Neutrophil (primary cell): ENCODE results near the gene CELF4.

Source experiments
- H3K27ac ChIP-seq: fragments of 200-600 bp; sonication (generic); 2 replicates; pipeline ENCODE4 v1.5.1; 2016; ENCODE audit warnings: mild to moderate bottlenecking, moderate library complexity
- H3K27me3 ChIP-seq: fragments of 200-600 bp; sonication (generic); 2 replicates; pipeline ENCODE4 v1.6.0; 2016; ENCODE audit warnings: mild to moderate bottlenecking
- H3K36me3 ChIP-seq: fragments of 200-600 bp; sonication (generic); 2 replicates; pipeline ENCODE4 v1.5.1; 2017
- H3K4me1 ChIP-seq, 2 experiments: fragments of 200-600 bp in 1 of 2; sonication (generic) in 1 of 2; 1 replicate in 1 of 2; 2 replicates in 1 of 2; pipeline versions ENCODE4 v1.5.1 to v1.6.1; 2013 to 2016; ENCODE audit warnings: low read depth in 1 of 2, low read length in 1 of 2, mild to moderate bottlenecking in 1 of 2, moderate library complexity in 1 of 2; ENCODE audit not compliant: control insufficient read depth in 1 of 2, insufficient read depth in 1 of 2
- H3K4me3 ChIP-seq, 2 experiments: fragments of 200-600 bp in 1 of 2; sonication (generic) in 1 of 2; 1 replicate in 1 of 2; 2 replicates in 1 of 2; pipeline ENCODE4 v1.5.1; 2013 to 2016; ENCODE audit warnings: low read depth in 1 of 2, low read length in 1 of 2, mild to moderate bottlenecking in 1 of 2, moderate library complexity in 1 of 2
- H3K9me3 ChIP-seq: fragments of 200-600 bp; sonication (generic); 2 replicates; pipeline ENCODE4 v1.5.1; 2016
- CTCF ChIP-seq: fragments of 200-600 bp; sonication (generic); IDR thresholded peaks from 2 replicates; pipeline ENCODE4 v1.5.1; 2016; ENCODE audit warnings: antibody characterized with exemption

CELF4 gene

GRCh38 chr18:37336568-37337285, 228.9 kb downstream of the CELF4 start:
- H3K27ac ChIP-seq: no peak overlapping the region
- no peaks in the 10 kb centered on the region for H3K36me3 ChIP-seq
- no peaks in the 10 kb centered on the region for H3K27me3 ChIP-seq
- H3K4me3 ChIP-seq: no peak overlapping the region
- TF ChIP-seq CTCF: no peak
- H3K4me1 ChIP-seq: no peaks in the 10 kb centered on the region
- no peaks in the 10 kb centered on the region for H3K9me3 ChIP-seq

- Histone ChIP-seq H3K4me1 (no peaks in the 10 kb centered on the region), H3K27me3 (no peaks in the 10 kb centered on the region), H3K4me3 (no peak overlapping the region), H3K27ac (no peak overlapping the region), H3K36me3 (no peaks in the 10 kb centered on the region), H3K9me3 (no peaks in the 10 kb centered on the region)
- TF ChIP-seq CTCF: no peak
Observed at GRCh38 chr18:37335409-37335736, 230.2 kb downstream of the CELF4 start.

GRCh38 chr18:37334631-37335408, 230.8 kb downstream of the CELF4 start:
- no peak for TF ChIP-seq CTCF
- no peak overlapping the region for H3K4me3 ChIP-seq
- no peaks in the 10 kb centered on the region for H3K9me3 ChIP-seq
- H3K27ac ChIP-seq: no peak overlapping the region
- no peaks in the 10 kb centered on the region for H3K27me3 ChIP-seq
- H3K4me1 ChIP-seq: no peaks in the 10 kb centered on the region
- no peaks in the 10 kb centered on the region for H3K36me3 ChIP-seq

DNA sequence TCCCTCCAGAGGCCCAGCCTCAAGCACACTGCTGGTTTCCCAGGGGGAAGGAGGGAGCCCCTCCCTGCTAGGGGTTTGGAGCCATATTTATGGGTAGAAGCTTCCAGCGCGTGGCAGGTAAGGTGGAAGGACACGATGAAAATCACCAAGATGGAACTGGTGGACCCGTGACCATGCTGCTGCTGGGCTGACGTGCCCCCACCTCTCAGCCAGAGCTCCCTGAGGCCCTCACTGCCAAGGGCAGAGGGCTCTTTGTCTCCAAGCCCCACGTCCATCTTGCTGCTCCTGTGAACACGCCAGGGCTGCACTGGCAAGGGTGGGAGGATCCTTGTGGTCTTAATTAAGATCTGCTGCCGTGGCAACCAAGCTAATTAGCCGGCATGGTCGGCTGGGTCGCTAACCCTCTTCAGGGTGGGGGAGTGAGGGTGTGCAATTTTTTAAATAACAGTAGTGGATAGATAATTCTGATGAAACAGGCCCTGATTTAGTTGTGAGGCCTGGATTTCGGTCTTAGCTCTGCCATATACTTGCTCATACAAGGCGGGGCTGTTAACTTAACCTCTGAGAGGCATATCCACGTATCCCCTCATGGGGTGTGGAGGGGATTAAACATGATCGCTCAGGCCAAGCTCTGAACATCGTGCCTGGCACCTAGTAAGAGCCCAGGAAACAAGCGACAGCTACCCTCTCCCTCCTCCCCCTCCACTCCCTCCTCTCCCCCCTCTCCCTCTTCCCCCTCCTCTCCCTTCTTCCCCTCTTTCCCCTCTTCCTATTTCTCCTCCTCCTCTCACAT, 232.8 kb downstream of the CELF4 start:
- no peak overlapping the region for H3K4me3 ChIP-seq
- H3K27ac ChIP-seq: no peak overlapping the region
- no peaks in the 10 kb centered on the region for H3K4me1 ChIP-seq
- no peaks in the 10 kb centered on the region for H3K27me3 ChIP-seq
- TF ChIP-seq CTCF: no peak
- H3K36me3 ChIP-seq: no peaks in the 10 kb centered on the region
- H3K9me3 ChIP-seq: no peaks in the 10 kb centered on the region

- Histone ChIP-seq H3K36me3 (no peaks in the 10 kb centered on the region), H3K4me3 (no peak overlapping the region), H3K9me3 (no peaks in the 10 kb centered on the region), H3K27me3 (no peaks in the 10 kb centered on the region), H3K4me1 (no peaks in the 10 kb centered on the region), H3K27ac (no peak overlapping the region)
- TF ChIP-seq CTCF: no peak
Observed at GRCh38 chr18:37332219-37332618, 233.4 kb downstream of the CELF4 start.
